GM13977 (cell line): ENCODE results near the gene TMEM25.
"Not testable (repeated sequence)": the region's sequence is repeated elsewhere in the genome, so short reads cannot be mapped to it uniquely, and the experiment has no call there.

Experiments
- DNase-seq: peaks from one replicate; pipeline ENCODE4 v3.0.0; 2012; ENCODE audit warnings: low spot score
- CTCF ChIP-seq: IDR thresholded peaks from 2 replicates; pipeline ENCODE4 v1.5.1; 2012; ENCODE audit warnings: mild to moderate bottlenecking, control low read depth; ENCODE audit not compliant: insufficient read depth; ENCODE audit errors: extremely low read depth, missing control alignments
- in situ Hi-C: fragments of 300-500 bp; cut with MboI; formaldehyde crosslinking; loops from one replicate; pipeline ENCODE4 v1.12.0; 2022; ENCODE audit warnings: low sequenced_read_pairs, low pct_unique_long_range_greater_than_20kb, mixed read lengths, inconsistent platforms; ENCODE audit not compliant: unreplicated experiment

TMEM25 gene

DNA sequence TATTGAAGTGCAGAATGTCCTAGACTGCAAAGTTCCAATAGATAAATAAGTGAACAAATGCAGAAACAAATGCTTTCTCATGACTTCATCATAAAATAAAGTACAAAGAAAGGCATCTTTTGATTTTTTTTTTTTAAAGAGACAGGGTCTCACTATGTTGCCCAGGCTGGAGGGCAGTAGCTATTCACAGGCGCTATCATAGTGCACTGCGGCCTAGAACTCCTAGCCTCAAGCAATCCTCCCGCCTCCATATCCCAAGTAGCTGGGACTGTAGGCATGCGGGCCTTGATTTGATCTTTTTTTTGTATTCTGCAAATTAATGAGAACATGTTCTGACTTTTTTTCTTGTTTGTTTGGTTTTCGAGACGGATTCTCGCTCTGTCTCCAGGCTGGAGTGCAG is 43.6 kb downstream of the TMEM25 start:
- in situ Hi-C loops: no loop called here
- no peak for DNase-seq
- TF ChIP-seq CTCF: no peak

DNA sequence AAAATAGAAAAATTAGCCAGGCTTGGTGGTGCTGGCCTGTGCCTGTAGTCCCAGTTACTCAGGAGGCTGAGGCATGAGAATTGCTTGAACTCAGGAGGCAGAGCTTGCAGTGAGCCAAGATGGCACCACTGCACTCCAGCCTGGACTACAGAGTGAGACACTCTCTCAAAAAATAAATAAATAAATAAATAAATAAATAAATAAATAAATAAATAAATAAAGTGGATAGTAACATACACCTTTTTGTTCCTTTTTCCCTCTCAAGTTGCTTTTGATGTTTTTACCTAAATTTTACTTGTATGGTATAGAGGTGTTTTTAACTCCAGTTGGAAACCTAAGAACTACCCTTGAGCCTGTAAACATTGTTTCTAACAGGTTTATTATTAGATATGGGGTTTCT is 47.0 kb downstream of the TMEM25 start:
- DNase-seq, in situ Hi-C loops: not testable (repeated sequence)

DNA sequence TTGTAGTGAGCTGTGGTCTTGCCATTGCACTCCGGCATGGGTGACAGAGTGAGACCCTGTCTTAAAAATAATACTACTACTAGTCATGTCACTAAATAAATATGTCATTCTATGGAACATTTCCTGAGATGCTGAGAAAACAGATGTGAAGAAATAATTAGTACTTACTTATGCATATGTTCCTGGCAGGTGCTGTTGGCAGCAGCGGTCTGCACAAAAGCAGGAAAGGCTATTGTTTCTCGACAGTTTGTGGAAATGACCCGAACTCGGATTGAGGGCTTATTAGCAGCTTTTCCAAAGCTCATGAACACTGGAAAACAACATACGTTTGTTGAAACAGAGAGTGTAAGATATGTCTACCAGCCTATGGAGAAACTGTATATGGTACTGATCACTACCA is 50.1 kb downstream of the TMEM25 start:
- in situ Hi-C loops: no loop called here
- DNase-seq: no peak
- TF ChIP-seq CTCF: no peak
